Measurements from ENCODE around the gene MGP.

The MGP gene

DNA sequence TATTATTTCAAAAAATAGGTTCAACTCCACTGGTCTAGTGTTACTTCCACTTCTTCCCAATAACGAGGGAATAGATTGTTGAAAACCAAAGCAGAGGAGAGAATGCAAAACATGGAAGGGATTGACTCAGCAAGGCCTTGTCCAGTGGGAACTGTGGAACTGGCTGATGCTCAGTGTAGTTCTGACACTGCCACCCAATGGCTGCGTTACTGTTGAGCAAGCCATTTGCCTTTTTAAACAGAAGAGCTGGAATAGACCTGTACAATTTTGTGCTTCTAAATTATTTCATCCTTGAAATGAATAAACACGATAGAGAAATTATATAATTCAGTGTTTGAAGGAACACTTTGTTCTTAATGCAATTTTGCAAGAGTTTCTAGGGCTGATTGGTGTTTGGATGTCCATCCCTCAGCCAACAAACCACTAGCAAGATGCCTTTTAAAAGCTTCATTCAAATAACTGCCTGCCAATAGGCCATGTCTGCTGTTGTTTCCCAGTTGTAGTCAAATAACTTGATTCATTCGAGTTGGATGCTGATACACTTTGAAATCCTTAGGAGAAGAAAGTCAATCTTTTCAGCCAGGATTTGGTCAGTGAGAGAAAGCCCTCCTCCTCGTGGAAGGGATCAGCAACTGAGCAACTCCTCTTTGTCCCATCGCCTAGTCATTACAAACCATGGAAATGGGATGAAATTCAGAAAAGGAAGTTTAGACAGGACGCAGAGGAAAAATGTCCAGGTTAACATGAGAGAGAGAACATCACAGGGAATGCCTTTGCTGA lies 7.3 kb upstream of the MGP start:
- TF ChIP-seq, protein P1, sequence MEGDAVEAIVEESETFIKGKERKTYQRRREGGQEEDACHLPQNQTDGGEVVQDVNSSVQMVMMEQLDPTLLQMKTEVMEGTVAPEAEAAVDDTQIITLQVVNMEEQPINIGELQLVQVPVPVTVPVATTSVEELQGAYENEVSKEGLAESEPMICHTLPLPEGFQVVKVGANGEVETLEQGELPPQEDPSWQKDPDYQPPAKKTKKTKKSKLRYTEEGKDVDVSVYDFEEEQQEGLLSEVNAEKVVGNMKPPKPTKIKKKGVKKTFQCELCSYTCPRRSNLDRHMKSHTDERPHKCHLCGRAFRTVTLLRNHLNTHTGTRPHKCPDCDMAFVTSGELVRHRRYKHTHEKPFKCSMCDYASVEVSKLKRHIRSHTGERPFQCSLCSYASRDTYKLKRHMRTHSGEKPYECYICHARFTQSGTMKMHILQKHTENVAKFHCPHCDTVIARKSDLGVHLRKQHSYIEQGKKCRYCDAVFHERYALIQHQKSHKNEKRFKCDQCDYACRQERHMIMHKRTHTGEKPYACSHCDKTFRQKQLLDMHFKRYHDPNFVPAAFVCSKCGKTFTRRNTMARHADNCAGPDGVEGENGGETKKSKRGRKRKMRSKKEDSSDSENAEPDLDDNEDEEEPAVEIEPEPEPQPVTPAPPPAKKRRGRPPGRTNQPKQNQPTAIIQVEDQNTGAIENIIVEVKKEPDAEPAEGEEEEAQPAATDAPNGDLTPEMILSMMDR (IDR thresholded peaks at IDR 0.05; ENCODE audit: insufficient read depth, missing control alignments) = peak; percentile 16
- FAIRE-seq (peak; percentile 48), DNase-seq (ENCODE audit: insufficient read length, low spot score) (no peak)

DNA sequence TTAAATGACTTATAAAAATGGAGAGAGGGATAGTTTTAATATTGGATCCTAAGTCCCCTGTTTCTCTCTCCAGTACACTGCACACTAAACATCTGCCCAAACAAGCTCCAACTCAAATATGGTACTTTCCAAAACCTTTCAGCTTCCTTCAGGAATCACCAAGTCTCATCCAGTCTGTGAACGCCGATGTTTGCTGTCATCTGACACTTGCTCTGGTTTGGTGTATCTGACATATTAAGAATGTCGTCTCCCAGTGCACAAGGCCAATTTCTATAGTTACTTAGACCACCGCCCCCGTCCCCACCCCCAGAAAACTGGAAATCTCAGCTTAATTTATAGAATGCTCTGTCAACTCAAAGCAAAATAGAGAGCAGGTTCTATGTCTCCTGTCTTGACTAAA lies 5.0 kb upstream of the MGP start:
- DNase-seq (ENCODE audit: insufficient read length, low spot score) (no peak), FAIRE-seq (no peak)
- TF ChIP-seq, protein P1 (IDR thresholded peaks at IDR 0.05; ENCODE audit: insufficient read depth, missing control alignments) = no peak

DNA sequence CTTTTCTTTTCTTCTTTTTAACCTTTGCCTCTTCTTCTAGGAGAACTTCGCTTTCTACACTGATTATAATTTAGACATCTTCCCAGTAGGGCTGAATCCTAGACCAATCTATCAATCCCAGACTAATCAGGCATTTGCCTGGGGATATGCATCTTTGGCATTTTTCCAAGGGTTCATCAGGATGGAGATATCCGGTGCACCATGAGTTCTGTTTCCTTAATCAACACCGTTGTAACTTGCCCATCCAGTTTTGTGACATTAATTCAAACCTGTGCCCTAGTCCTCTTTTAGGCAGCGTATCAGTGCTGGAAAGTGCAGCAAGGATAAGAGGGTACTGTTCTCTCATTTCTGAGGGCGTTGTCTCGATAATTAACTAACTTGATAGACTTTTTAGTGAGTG lies 617 bp upstream of the MGP start:
- FAIRE-seq = no peak
- TF ChIP-seq, protein P1 (IDR thresholded peaks at IDR 0.05; ENCODE audit: insufficient read depth, missing control alignments) = no peak

DNA sequence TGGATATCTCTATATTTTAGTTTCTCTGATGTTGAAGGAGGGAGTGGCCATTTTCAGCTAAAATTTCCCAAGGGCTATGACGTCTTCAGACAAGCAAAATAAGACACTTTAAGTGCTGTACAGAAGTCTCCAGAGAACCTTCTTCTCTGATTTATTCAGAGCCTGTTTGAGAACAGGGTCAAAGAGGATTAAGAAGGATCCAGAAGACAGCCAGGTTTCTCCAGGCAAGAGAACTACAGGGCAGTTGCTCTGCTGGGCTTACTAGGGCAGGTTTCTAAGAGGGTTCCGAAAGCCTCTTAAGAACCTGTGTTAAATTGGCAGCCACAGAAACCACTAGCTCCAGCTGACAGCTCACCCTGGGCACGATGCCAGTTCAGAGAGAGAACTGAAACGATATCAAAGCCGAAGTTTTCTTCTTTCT lies 1.2 kb downstream of the MGP start:
- FAIRE-seq (peak; percentile 84), DNase-seq (ENCODE audit: insufficient read length, low spot score) (no peak)
- TF ChIP-seq, protein P1 (IDR thresholded peaks at IDR 0.05; ENCODE audit: insufficient read depth, missing control alignments) = no peak

More for the DNA sequence above, 617 bp upstream of the MGP start:
- no peak for DNase-seq (ENCODE audit: insufficient read length, low spot score)

DNA sequence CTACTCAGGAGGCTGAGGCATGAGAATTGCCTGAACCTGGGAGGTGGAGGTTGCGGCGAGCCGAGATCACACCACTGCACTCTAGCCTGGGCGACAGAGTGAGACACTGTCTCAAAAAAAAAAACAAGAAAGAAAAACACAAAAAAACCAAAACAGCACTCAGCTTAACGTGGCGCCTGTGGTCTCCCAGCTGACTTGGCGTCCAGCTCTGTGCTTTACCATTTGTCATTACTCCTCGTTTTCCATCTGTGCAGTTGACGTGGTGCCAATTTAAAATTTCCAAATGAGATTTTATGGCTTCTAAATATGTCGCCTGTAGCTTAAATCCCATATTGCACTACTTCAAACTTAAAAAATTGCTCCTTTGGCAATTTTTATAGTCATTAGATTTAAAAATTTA lies 2.0 kb downstream of the MGP start:
- FAIRE-seq = no peak
- TF ChIP-seq, protein P1 (IDR thresholded peaks at IDR 0.05; ENCODE audit: insufficient read depth, missing control alignments) = no peak
- DNase-seq (ENCODE audit: insufficient read length, low spot score) = no peak

DNA sequence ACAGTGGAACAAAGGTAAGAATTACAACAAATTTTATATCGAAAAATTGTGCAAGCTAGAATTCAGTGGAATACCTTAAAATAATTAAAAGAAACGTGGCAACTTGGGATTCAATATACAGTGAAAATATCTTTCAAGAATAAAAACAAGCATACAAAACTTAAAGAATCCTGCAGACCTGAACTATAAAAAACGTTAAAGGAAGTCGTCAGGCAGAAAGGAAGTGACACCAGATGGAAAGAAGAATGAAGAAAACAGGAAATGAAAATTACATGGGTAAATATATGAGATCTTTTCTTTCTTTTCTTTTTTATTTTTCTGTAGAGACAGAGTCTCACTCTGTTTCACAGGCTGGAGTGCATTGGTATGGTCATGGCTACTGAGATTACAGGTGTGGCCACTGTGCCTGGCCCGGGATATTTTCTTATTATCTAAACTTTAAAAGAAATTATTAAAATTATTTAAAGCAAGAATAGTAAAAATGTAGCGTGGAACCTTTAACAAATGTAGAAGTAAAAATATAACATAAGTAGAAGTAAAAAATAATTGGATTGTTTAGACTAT lies 4.7 kb downstream of the MGP start:
- FAIRE-seq (no peak), DNase-seq (ENCODE audit: insufficient read length, low spot score) (no peak)
- TF ChIP-seq, protein P1 (IDR thresholded peaks at IDR 0.05; ENCODE audit: insufficient read depth, missing control alignments) = no peak
